Activated CD8-positive, alpha-beta memory T cell treated with anti-CD3 and anti-CD28 coated beads for 36 hours (primary cell): Measurements from ENCODE around the gene CATSPER4. TPM values are rescaled to one million over a fixed set of nuclear protein-coding genes. Genes with fewer than 3 reads are reported as not detected.

Experiments
- CTCF ChIA-PET: fragments of 350-600 bp; sonication (Branson Sonifier 250); formaldehyde crosslinking; loops from one replicate; lab custom pipeline; 2021; ENCODE audit warnings: antibody characterized with exemption; lab: Charles Lee
- POLR2A ChIA-PET: fragments of 350-600 bp; sonication (Branson Sonifier 250); formaldehyde crosslinking; loops from one replicate; lab custom pipeline; 2021; ENCODE audit warnings: antibody characterized with exemption; lab: Charles Lee
- total RNA-seq, 2 experiments: library from RNA; stranded (reverse); gene quantifications; one replicate each; pipeline ENCODE4 v1.2.3, GENCODE V29; 2021

The CATSPER4 gene
- total RNA-seq, 2 experiments from 2014 or later, result not detected

DNA sequence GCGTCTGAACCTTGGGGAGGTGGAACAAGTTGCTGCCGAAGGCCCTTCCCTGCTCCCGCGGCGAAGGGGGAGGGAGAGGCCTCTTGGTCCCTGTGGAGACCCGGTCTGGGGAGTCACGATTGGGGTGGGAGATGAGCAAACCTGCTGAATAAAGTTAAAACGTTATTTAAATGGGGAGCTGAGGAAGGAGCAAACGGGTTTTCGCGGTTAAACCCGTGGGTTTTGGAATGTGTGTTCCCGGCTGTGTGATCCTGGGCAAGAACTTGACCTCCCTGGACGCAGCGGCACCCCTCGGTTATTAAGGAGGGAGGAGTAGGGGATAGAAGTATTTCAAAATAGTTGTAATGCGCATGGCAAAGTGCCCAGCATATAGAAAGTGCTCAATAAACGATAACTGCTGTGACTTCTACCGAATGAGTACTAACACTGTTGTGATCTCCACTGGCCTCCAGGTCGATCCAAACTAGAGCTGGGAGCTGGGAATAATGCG, 28.1 kb upstream of the CATSPER4 start:
- ChIA-PET CTCF (interaction anchor here (0.6 to 2.6 kb wide), 6 partner anchors 17 to 229 kb away, joined by 3 to 9 read pairs (median 3); no protein-coding TSS in a partner anchor), POLR2A (no interaction called here)

DNA sequence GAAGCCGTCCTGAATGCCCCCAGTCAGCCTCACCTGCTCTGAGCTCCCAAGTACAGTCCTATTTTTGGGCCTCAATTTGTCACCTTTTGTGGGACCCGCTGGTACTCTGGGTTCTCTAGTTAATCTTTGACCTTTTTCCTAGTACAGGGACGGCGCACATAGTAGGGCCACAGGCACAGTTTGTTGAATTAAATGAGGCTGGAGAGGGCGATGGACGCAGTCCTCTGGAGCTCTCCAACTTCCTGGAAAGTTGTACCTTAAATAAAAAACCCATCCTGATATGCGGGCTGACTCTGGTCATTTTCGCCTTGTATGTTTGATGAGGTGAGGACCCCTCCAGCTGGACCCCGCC, 26.7 kb upstream of the CATSPER4 start:
- ChIA-PET CTCF (interaction anchor here (0.7 to 2.6 kb wide), 13 partner anchors 10 to 513 kb away, joined by 3 to 9 read pairs (median 3); no protein-coding TSS in a partner anchor), POLR2A (no interaction called here)

DNA sequence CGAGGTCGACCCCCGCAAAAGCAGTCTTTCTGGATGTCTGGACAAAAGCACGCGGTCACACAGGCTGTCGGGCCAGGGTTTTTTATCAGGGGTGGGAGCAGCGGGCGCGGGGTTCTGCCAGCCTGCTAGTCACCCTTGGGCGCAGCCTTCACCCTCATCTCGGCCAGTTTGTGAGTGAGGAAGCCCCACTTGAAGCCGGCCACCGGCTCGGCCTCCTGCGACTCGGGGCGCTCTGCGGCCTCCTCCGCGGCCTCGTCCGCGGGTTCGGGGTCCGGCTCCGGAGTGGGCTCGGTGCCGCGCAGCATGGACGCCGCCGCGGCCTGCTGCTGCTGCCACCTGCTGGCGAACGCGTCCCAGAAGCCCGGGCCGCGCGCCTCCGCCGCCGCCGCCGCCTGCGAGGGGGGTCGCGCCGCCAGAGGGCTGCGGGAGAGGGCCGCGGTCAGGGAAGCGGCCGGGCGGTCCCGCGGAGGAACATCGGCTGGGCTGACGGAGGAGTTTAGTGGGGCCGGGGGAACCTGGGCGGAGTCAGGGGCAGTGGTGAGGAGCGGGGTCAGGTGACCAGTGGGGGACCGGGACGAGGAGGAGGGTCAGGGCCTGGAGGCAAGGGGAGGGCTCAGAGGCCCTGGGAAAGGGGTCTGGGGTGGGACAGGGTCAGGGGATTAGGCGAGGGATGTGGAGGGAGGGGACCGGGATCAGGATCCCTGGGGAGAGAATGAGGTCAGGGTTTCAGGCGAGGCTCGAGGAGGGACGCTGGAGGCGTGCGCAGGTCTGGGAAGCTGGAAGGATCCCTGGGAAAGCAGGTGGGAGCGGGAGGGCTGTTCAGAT, 26.2 kb upstream of the CATSPER4 start:
- CTCF ChIA-PET, result interaction anchor here (0.7 to 2.6 kb wide), 11 partner anchors 10 to 128 kb away, joined by 3 to 9 read pairs (median 3); partner anchors contain the start of gene CEP85
- POLR2A ChIA-PET, result no interaction called here

DNA sequence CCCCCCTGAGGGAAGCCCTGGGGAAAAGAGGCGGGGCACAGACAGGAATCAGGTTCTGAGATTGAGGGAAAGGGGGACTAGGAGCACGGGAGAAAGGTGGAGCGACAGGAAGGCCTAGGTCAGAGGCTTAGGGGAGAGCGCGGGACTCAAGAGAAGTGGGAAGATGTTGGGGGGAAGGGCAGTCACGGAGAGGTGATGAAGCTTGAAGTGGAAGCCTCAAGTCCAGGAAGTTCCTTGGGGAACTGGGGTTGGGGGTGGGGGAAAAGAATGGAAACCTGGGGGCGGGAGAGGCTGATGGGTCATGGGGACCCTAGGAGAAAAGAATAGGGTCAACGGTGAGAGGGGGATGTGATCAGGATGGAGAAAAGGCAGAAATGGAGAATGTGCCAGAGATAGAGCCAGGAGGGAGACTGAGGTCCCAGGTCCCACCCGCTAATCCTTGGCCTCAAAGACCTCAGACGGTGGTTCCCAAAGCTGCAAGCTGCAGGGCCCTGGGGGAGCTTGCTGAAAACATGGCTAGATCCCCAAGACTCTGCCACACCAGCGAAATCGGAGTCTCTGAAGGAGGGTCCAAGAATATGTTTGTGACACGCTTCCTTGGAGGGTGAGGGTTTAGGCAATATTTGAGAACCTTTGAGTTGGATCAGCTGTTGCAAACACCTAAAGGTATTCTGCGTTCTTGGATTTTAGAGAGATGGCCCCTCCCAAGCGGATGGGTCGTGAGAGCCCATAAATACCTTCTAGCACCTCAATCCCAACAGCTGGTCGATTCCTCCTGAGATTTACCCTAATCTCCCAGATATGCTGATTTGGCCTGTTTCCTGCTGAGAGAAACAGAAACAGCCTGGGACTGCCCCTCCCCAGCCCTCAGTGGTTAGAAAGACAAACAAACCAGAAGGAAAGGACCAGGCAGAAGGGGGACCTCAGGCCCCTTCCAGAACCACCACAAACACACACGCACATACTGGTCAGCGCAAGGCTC, 25.2 kb upstream of the CATSPER4 start:
- POLR2A ChIA-PET, result no interaction called here
- CTCF ChIA-PET, result interaction anchor here (0.6 to 2.6 kb wide), 6 partner anchors 20 to 111 kb away, joined by 3 to 8 read pairs (median 3); partner anchors contain the start of gene CEP85

DNA sequence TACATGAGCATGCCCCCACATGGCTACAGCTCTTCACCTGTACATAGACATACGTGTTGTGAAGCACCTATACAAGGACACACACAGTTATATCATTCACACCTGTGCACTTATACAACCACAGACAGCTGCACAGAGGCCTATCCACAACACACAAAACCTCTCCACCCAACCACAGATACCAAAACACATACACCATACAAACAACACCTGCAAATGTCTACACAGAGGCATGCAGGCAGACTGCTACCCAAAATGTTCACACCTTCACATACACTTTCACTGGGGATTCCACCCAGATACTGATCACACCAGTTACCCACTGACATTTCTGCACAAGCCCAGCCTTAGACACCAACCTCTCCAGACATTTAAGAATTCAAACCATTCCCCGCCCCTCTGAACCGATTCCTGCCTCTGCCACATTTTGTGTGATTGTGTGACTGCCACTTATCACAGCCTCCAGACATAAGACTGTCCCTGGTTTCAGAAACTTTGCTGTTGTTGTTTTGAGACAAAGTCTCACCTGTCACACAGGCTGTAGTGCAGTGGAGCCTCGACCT, 23.6 kb upstream of the CATSPER4 start:
- POLR2A ChIA-PET, result no interaction called here
- CTCF ChIA-PET, result interaction anchor here (1.0 to 2.6 kb wide), 2 partner anchors 67 to 68 kb away, joined by 5 to 8 read pairs; partner anchors contain the start of gene CEP85

DNA sequence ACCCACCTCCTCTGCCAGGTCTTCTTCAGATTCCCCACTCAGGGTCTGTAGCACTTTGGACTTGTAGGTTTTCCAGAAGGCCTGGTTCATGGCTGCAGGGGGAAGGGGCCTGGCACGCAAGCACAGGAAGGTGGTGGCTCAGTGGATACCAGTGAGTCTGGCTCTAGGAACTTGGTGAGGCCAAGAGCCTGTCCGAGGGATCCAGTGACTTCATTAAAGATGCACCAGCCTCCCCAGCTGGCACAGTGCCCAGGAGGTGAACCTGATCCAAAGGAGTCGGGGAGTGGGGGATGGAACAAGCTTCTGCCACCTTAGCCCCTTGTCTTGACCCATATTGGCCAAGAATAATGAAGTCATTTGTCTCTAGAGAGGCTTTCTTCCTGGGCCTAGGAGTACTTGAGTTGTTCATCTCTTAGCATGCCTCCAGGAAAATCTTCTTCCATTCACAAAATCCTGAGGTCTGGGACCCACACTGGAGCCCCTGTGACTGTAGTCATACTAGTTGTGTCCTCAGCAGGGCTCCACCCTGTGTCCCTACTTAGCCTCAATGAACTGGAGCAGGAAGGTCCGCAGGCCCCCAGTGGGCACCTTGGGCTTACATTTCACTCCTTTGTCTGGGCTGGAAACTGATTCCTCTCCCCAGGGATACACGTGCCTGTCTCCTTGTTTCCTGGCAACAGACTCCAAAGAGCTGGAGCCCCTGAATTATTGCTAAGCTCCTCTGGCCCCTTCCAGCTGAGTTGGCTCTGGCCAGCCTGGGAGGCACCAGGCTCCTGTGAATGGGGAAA, 21.8 kb upstream of the CATSPER4 start, which contains the start of gene C1orf232:
Gene C1orf232 (minus strand): TSS at position 554 of the 788 bp plus-strand sequence. CDS start 464 bp downstream, at position 90.
- CTCF ChIA-PET, result interaction anchor here (0.9 to 3.0 kb wide), 7 partner anchors 11 to 206 kb away, joined by 3 to 30 read pairs (median 5); partner anchors contain the start of gene CEP85
- POLR2A ChIA-PET, result no interaction called here

DNA sequence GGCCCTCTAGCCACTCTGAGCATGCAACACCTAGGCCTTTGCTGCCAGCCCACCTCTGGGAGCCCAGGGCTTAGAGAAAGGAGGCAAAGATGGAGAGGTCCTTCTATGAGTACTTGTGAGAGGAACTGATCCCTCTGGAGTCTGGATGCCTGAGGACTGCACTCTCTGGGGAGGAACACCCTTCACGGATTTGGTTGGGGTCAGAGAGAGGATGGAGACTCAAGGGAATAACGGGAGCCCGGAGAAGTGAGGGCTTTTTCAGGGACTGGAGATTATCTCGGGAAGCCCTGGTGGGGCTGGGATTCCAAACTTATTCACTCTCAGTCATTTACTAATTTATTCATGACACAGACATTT, 21.2 kb upstream of the CATSPER4 start:
- POLR2A ChIA-PET, result interaction anchor here (0.6 to 1.5 kb wide), 4 partner anchors 9 to 263 kb away, joined by 3 to 10 read pairs (median 3); partner anchors contain the start of genes CEP85, CNKSR1 and DHDDS
- CTCF ChIA-PET, result interaction anchor here (0.5 to 3.0 kb wide), 19 partner anchors 9 to 412 kb away, joined by 3 to 30 read pairs (median 5); partner anchors contain the start of genes CEP85 and CNKSR1

DNA sequence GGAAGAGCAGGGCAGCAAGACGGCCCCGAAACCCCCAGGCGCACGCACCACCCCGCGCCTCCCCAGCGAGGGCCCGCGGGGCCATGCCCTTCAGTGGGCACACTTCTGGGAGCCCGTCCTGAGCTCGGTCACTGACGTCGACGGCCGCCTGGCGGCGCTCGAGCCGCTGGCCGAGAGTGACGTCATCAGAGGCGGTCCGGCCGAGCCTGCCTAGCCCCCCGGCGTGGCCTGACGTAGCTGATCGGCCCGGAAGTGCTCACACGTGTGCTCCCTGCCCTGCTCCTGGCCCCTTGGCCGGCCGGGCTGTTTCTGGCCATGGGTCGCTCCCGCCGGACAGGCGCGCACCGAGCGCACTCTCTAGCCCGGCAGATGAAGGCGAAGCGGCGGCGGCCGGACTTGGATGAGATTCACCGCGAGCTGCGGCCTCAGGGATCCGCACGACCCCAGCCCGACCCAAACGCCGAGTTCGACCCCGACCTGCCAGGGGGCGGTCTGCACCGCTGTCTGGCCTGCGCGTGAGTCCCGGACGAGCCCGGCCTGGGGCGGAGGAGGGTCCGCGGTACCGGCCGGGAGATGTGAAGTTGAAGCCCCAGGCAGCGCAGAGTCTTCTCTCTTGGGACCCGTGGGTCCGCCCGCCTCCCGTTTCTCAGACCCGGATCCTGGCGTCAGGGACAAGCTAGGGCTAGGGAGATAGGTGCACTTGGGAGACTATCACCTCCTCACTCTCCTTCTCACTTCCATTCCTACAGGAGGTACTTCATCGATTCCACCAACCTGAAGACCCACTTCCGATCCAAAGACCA, 20.5 kb upstream of the CATSPER4 start, which contains the start of gene ZNF593:
Gene ZNF593 (plus strand): TSS at position 240 of the 803 bp plus-strand sequence. CDS start 76 bp downstream, at position 316.
- CTCF ChIA-PET, result interaction anchor here (0.5 to 3.0 kb wide), 25 partner anchors 8 to 411 kb away, joined by 3 to 30 read pairs (median 4); partner anchors contain the start of genes CATSPER4, CEP85 and CNKSR1

DNA sequence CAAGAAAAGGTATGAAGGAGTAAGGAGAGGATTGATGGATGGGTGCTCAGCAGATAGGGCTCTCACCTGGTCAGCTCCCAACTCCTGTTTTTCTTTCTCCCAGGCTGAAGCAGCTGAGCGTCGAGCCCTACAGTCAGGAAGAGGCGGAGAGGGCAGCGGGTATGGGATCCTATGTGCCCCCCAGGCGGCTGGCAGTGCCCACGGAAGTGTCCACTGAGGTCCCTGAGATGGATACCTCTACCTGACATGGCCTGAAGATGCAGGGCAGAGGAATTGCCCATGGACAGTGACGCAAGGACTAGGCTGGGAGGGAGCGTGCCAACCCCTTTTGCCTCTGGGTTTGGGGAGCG, 20.0 kb upstream of the CATSPER4 start:
- ChIA-PET CTCF (interaction anchor here (0.8 to 3.0 kb wide), 14 partner anchors 11 to 194 kb away, joined by 3 to 30 read pairs (median 6); partner anchors contain the start of genes CATSPER4 and CEP85), POLR2A (interaction anchor here (0.5 to 1.5 kb wide), 4 partner anchors 58 to 822 kb away, joined by 3 to 10 read pairs (median 5); partner anchors contain the start of gene CEP85)

More for the DNA sequence above, 20.5 kb upstream of the CATSPER4 start, which contains the start of gene ZNF593:
- POLR2A ChIA-PET, result interaction anchor here (0.5 to 1.5 kb wide), 6 partner anchors 8 to 822 kb away, joined by 3 to 10 read pairs (median 4); partner anchors contain the start of genes CEP85, CNKSR1 and DHDDS

DNA sequence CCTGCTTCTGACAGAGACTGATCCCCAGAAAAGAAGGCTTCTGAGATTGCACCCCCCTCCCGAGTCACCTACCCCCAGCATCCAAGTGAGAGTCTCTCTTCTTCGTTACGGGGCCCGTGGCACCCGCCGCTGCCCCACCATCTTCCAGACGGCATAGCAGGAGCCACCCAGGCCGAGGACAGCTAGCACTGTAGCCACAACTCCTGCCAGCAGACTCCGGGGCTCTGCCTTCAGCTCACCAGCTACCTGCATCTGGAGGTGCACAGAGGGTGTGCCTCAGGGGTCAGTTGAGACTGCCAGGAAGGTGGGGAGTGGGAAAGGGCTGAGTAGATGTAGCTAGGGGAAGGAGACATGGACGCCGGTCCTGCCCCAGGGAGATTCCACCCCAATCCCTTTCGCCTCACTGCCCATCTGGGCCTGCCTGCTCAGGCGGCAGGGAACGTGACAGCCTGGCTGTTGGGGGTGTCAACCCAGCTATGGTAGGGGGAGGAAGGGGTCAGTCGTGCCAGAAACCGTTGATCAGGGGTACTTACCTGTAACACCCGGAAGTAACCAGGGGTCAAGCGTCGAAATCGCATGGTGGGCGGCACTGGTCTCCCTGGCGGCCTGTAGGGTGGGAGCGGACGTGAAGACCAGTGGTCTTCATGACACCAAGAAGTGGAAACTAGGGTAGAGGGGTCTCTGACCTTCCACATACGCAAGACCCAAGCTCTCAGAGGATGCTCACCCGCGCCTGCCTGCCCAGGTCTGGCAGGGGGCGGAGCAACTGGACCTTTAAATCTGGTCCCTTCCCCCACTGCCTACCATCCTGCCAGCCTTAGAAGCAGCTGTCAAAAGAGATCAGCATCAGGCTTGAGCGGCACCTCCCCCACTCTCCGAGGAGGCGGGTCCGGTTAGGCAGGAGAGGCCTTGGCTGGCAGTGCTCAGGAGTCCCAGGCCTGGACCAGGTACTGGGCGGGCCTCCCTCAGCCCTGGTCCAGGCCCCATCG, 19.0 kb upstream of the CATSPER4 start, which contains the start of gene ZNF593OS:
Gene ZNF593OS (minus strand): TSS at position 749 of the 989 bp plus-strand sequence. CDS start 171 bp downstream, at position 578.
- ChIA-PET CTCF (interaction anchor here (1.1 to 1.8 kb wide), 5 partner anchors 62 to 193 kb away, joined by 3 to 9 read pairs (median 5); partner anchors contain the start of gene CEP85), POLR2A (interaction anchor here (1.5 kb wide), 1 partner anchor 59 kb away, joined by 3 read pairs; no protein-coding TSS in a partner anchor)

DNA sequence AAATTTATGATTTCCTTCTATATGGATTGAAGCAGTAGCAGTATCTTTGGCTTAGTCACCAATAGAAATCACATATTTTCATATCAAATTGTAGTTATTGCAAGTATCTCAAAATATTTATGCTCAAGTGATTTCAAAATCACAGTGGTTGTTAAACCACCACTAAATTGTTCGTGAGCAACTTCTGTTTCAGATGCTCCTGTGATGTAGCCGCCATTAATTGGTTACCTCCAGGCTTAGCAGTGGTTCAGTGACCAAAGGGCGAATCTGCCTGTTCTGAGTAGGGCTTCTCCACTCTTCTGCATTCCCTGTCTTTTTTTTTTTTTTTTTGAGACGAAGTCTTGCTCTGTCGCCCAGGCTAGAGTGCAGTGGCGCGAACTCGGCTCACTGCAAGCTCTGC, 15.1 kb upstream of the CATSPER4 start:
- POLR2A ChIA-PET, result no interaction called here
- CTCF ChIA-PET, result interaction anchor here (1.0 to 1.6 kb wide), 2 partner anchors 59 to 189 kb away, joined by 3 to 5 read pairs; partner anchors contain the start of gene CEP85

DNA sequence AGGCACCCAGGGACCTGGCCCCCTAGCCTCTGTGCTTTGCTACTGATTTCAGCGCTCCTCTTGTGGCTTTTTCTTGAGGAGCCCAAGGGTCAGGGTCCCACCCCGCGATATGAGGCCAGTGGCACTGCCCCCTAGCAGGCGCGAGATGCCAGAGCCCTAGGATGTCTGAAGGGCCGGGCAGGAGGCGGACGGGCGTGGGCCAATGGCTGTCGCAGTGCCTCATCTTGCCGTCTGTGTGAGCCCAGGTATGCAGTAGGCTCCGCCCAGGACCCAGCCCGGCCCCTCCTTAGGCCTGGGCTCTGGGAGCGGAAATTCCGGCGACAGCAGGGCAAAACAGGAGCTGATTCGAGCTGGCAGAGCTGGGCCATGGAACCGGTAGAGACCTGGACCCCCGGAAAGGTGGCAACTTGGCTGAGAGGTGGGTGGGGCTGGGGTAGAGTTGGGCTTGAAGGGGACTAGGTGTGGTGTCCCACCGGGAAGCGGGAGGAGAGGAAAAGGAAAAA, 13.2 kb upstream of the CATSPER4 start, which contains the start of gene CNKSR1:
Gene CNKSR1 (plus strand): TSS at position 310 of the 503 bp plus-strand sequence. CDS start 57 bp downstream, at position 367.
- POLR2A ChIA-PET, result interaction anchor here (0.9 kb wide), 1 partner anchor 8 kb away, joined by 3 read pairs; the partner anchor contains the start of gene ZNF593

DNA sequence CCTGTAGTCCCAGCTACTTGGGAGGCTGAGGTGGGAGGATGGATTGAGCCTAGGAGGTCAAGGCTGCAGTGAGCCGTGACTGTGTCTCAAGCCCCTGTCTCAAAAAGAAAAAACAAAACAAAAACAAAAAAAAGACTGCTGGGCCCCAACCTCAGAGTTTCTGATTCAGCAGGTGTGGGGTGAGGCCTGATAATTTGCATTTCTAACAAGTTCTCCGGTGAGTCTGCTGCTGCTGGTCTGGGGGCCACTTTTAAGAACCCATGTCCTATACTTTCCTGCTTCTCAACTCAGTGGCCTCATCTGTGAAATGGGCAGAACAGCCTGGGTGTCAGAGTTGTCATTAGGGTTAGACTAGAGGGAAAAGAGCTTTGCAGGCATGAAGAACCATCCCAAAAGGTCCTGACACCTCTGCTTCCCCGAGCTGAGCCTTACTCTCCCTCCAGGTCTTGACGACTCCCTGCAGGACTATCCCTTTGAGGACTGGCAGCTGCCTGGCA, 10.3 kb upstream of the CATSPER4 start:
- ChIA-PET CTCF (interaction anchor here (0.7 to 2.6 kb wide), 2 partner anchors 10 to 35 kb away, joined by 3 to 8 read pairs; partner anchors contain the start of gene ZNF593), POLR2A (no interaction called here)

More for the DNA sequence above, 13.2 kb upstream of the CATSPER4 start, which contains the start of gene CNKSR1:
- CTCF ChIA-PET, result interaction anchor here (1.6 kb wide), 1 partner anchor 8 kb away, joined by 4 read pairs; the partner anchor contains the start of gene ZNF593
